NCI-H460 (cell line): ENCODE data around the gene PRKRA. TPM values are rescaled to one million over a fixed set of nuclear protein-coding genes. Genes with fewer than 3 reads are reported as not detected.

Experiments
- total RNA-seq: library from RNA; depleted of rRNA; stranded (reverse); fragments of >200 nt; shearing (Covaris generic); gene quantifications from 2 replicates; pipeline ENCODE4 v1.2.3, GENCODE V29; 2014; rRNA removed

The PRKRA gene
- total RNA-seq, 1 experiment from 2014 or later: 96.3 TPM

Other genes with a start within 250 kb of the PRKRA start
- gene PJVK, start 203 bp upstream of the PRKRA start, total RNA-seq: 0.40 and 1.0 TPM in 2 replicates
- 13.0 and 18.9 TPM in 2 replicates for gene FKBP7, start 27.4 kb upstream of the PRKRA start, total RNA-seq
- 11.7 and 22.6 TPM in 2 replicates for gene PLEKHA3, start 29.3 kb upstream of the PRKRA start, total RNA-seq